IMR-90 (cell line): Measurements from ENCODE around the gene SMARCAD1.

ENCODE experiments used
- BHLHE40 ChIP-seq: fragments of 150-350 bp; IDR thresholded peaks from 2 replicates; pipeline ENCODE4 v1.6.1; 2016; ENCODE audit warnings: mild to moderate bottlenecking, low read depth, low read length
- CEBPB ChIP-seq: IDR thresholded peaks from 2 replicates; pipeline ENCODE4 v1.6.1; 2012; ENCODE audit warnings: low read depth, low read length, improper control_type of control experiment
- CTCF ChIP-seq: conservative IDR thresholded peaks from 2 replicates; pipeline ENCODE4 v1.5.1; 2012; ENCODE audit warnings: mild to moderate bottlenecking, low read depth, low read length, improper control_type of control experiment
- ELK1 ChIP-seq: fragments of 150-350 bp; IDR thresholded peaks from 2 replicates; pipeline ENCODE4 v1.6.1; 2016; ENCODE audit warnings: low read depth, mild to moderate bottlenecking, low read length, moderate library complexity, borderline replicate concordance
- MAFK ChIP-seq: IDR thresholded peaks from 2 replicates; pipeline ENCODE4 v1.6.1; 2012; ENCODE audit warnings: low read depth, low read length, improper control_type of control experiment
- POLR2A ChIP-seq: IDR thresholded peaks from 2 replicates; pipeline ENCODE4 v1.6.1; 2012; ENCODE audit warnings: mild to moderate bottlenecking, low read depth, low read length
- RAD21 ChIP-seq: IDR thresholded peaks from 2 replicates; pipeline ENCODE4 v1.6.1; 2012; ENCODE audit warnings: low read length, improper control_type of control experiment
- SMC3 ChIP-seq: fragments of 150-350 bp; IDR thresholded peaks from 2 replicates; pipeline ENCODE4 v1.6.1; 2016; ENCODE audit warnings: low read depth, mild to moderate bottlenecking, antibody characterized with exemption, low read length, moderate library complexity

- TF ChIP-seq CTCF (no peak), RAD21 (no peak), SMC3 (no peak), CEBPB (no peak), MAFK (no peak), POLR2A (no peak), ELK1 (no peak), BHLHE40 (no peak)
Measured at GRCh38 chr4:94334476-94334875, 126.8 kb downstream of the SMARCAD1 start.
